Measurements from ENCODE around the gene LCP1.

- TF ChIP-seq CTCF (IDR thresholded peaks at IDR 0.05; ENCODE audit: insufficient read depth, low read depth, low read length) (no peak), EZH2 (IDR thresholded peaks at IDR 0.05; ENCODE audit: insufficient read depth, low read length) (no peak)
Observed at GRCh38 chr13:46113596-46113995, 68.4 kb downstream of the LCP1 start.
